Mucosa of stomach (tissue), 1 donor: ENCODE data around the gene UBE2E2.

ENCODE experiments used
- H3K27me3 ChIP-seq: one replicate; pipeline ENCODE4 v1.7.0; 2013; ENCODE audit warnings: mild to moderate bottlenecking, low read length; ENCODE audit not compliant: control insufficient read depth, insufficient read depth
- H3K36me3 ChIP-seq: one replicate; pipeline ENCODE4 v1.7.0; 2013; ENCODE audit warnings: low read length; ENCODE audit not compliant: control insufficient read depth, insufficient read depth
- H3K4me1 ChIP-seq: one replicate; pipeline ENCODE4 v1.7.0; 2013; ENCODE audit warnings: mild to moderate bottlenecking, low read length; ENCODE audit not compliant: control insufficient read depth, insufficient read depth
- H3K4me3 ChIP-seq: one replicate; pipeline ENCODE4 v1.7.0; 2013; ENCODE audit warnings: low read length
- H3K9ac ChIP-seq: one replicate; pipeline ENCODE4 v1.7.0; 2013; ENCODE audit warnings: mild to moderate bottlenecking, low read length, moderate library complexity
- H3K9me3 ChIP-seq: one replicate; pipeline ENCODE4 v1.7.0; 2013; ENCODE audit warnings: mild to moderate bottlenecking, low read length, moderate library complexity; ENCODE audit not compliant: control insufficient read depth
- donor health status: Pancreatic carcinoma.

The UBE2E2 gene

DNA sequence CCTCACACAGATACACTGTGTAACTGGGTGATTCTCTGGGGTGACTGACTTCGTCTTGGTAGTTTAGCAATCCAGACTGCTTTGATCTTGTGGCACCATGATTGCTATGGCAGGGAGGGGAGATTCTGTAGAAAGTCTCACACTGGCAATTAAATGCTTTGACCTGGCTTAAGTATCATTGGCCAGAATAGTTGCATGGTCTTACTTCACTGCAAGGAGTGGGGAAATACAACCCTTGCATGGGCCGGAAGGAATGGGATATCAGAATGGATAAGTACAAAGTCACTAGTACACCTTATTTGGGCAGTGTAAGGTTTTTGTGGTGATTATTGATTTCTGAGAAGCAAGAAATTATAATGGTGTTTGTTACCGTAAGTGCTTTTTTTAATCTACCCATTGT, 153.8 kb downstream of the UBE2E2 start:
- H3K27me3 ChIP-seq: no peaks in the 10 kb centered on the region
- H3K36me3 ChIP-seq: no peaks in the 10 kb centered on the region
- no peak overlapping the region for H3K4me3 ChIP-seq
- no peaks in the 10 kb centered on the region for H3K9me3 ChIP-seq
- no peak overlapping the region for H3K9ac ChIP-seq
- no peaks in the 10 kb centered on the region for H3K4me1 ChIP-seq

DNA sequence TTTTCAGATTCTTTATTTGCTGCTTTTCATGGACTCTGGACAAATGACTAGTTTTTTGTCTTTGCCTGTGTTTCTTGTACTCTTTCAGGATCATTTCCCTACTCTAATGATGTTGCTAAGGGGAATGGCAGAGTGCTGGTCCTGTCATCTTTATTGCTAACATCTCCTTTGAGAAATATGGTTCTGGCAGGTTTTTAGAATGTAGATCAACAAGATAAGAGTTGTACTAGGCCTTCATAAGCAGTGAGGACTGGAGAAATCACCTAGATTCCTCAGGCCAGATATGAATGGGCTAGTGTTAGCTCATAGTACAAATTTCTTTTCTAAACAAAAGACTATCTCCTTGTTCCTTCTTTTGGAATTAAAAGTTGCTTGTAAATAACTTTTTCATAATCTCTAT, 156.0 kb downstream of the UBE2E2 start:
- H3K4me3 ChIP-seq: no peak overlapping the region

DNA sequence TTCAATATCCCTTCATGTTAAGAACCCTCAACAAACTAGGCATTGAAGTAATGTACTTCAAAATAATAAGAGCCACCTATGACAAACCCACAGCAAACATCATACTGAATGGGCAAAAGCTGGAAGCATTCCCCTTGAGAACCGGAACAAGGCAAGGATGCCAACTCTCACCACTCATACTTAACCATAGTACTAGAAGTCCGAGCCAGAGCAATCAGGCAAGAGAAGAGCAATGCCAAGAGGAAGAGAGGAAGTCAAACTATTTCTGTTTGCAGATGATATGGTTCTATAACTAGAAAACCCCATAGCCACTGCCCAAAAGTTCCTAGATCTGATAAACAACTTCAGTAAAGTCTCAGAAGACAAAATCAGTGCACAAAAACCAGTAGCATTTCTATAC, 161.9 kb downstream of the UBE2E2 start:
- Histone ChIP-seq H3K9me3 (no peaks in the 10 kb centered on the region), H3K36me3 (no peaks in the 10 kb centered on the region), H3K4me1 (no peaks in the 10 kb centered on the region), H3K27me3 (no peaks in the 10 kb centered on the region), H3K9ac (no peak overlapping the region), H3K4me3 (no peak overlapping the region)

More for the DNA sequence above, 156.0 kb downstream of the UBE2E2 start:
- Histone ChIP-seq H3K9ac (no peak overlapping the region), H3K9me3 (no peaks in the 10 kb centered on the region), H3K27me3 (no peaks in the 10 kb centered on the region), H3K4me1 (no peaks in the 10 kb centered on the region), H3K36me3 (no peaks in the 10 kb centered on the region)

GRCh38 chr3:23368731-23369130, 165.6 kb downstream of the UBE2E2 start:
- no peaks in the 10 kb centered on the region for H3K27me3 ChIP-seq
- H3K36me3 ChIP-seq: no peaks in the 10 kb centered on the region
- H3K9ac ChIP-seq: no peak overlapping the region
- H3K9me3 ChIP-seq: no peaks in the 10 kb centered on the region
- H3K4me1 ChIP-seq: no peaks in the 10 kb centered on the region
- H3K4me3 ChIP-seq: no peak overlapping the region

GRCh38 chr3:23372285-23372684, 169.2 kb downstream of the UBE2E2 start:
- no peak overlapping the region for H3K9ac ChIP-seq
- H3K4me3 ChIP-seq: no peak overlapping the region
- H3K9me3 ChIP-seq: no peaks in the 10 kb centered on the region
- no peaks in the 10 kb centered on the region for H3K27me3 ChIP-seq
- H3K36me3 ChIP-seq: no peaks in the 10 kb centered on the region
- no peaks in the 10 kb centered on the region for H3K4me1 ChIP-seq

DNA sequence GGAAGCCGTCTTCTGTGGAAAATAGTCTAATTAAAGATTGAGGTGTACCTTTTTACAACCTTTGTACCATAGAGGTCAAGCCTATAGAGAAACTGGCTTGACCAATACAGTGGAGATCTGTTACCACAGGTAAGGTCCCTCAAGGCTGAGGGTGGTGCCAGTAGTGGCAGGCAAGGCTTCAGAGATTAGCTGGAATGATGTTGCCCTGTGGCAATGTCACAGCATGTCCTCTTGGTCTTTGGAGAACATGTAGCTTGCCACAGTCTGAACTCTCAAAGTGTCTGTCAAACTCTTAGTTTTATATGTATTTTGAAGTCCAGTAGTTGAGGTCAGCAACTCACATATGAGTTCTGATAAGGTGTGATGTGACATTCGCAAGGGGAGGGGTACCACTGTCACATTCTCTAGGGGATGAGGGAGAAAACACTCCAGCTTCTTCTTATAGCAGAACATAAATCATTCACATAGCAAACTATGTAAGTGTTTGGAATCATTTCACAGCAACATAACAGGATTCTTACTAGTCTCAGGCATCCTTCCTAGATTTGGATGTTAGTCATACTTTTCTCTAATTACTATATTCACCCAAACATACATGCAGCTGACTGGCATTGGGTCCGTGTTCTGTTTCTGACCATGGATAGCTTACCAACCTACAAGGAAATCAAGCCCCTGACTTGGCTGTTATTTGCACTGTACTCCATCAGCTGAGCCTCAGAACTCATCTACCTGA, 173.6 kb downstream of the UBE2E2 start:
- H3K9ac ChIP-seq: no peak overlapping the region
- no peaks in the 10 kb centered on the region for H3K4me1 ChIP-seq
- no peaks in the 10 kb centered on the region for H3K27me3 ChIP-seq
- H3K9me3 ChIP-seq: no peaks in the 10 kb centered on the region
- H3K4me3 ChIP-seq: no peak overlapping the region
- no peaks in the 10 kb centered on the region for H3K36me3 ChIP-seq

DNA sequence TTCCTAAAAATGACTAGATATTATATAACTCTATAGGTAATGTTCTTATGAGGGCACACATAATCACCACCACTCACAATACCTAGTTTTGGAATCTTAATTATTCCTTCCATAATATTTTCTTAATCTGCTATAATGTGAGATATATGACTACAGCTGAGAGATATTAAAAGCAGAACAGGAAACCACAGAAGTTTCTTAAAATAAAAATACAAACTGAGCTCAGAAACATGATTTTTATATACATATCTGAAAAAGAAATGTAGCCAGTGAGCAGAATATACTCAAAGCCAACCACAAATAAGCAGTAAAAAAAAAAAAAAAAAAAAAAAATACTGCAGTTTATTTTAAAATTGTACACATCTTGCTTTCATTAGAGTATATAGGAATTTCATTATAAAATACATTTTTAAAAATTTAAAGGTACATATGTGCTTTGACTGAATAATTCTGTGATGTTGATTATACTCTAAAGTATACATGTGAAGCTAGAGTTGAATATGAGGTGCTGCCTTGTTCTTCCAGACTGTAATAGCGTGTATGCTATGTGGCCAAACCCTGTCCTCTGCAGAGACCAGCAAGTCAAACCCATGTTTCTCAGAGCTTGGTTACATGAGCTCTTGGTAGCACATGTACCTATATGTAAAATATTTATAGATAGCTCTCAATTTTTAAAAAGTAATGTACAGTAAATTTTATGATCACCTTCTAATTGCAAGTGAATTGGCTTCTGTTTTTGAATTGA, 175.0 kb downstream of the UBE2E2 start:
- H3K36me3 ChIP-seq: no peaks in the 10 kb centered on the region

DNA sequence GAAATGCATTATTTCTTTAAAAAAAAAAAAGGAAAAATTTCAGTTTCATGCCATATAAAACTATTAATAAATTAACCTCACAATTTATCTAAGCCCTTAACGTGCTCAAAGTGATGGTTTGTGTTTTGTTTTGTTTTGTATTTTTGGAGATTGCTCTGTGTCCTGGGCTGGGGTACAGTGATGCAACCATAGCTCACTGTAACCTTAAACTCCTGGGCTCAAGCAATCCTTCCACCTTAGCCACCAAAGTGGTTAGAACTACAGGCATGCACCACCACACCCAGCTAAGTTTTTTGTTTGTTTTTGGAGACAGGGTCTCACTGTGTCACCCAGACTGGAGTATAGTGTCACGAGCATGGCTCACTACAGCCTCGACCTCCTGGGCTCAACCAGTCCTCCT, 180.7 kb downstream of the UBE2E2 start:
- Histone ChIP-seq H3K9ac (no peak overlapping the region), H3K4me1 (no peaks in the 10 kb centered on the region), H3K4me3 (no peak overlapping the region)

More for the DNA sequence above, 175.0 kb downstream of the UBE2E2 start:
- H3K27me3 ChIP-seq: no peaks in the 10 kb centered on the region
- no peak overlapping the region for H3K9ac ChIP-seq
- H3K9me3 ChIP-seq: no peaks in the 10 kb centered on the region
- H3K4me1 ChIP-seq: no peaks in the 10 kb centered on the region
- no peak overlapping the region for H3K4me3 ChIP-seq

DNA sequence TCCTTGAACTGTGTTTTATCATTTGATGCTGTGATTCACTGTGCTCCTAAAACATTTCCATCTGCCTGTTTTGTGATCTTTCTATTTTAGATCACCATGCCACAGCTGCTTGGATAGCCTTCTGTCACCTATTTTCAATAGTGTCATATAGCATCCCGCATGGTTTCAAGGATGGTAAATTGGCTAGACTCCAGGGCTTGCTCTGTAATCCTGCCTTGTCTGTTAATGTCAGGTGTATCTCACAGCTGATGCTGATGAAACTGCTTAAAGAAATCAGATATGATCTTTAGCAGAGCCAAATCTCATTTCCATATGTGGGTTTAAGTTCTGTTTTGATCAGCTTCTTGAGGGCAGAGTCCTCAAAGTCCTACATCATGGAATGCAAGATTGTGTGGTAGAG, 182.2 kb downstream of the UBE2E2 start:
- no peak overlapping the region for H3K9ac ChIP-seq
- no peak overlapping the region for H3K4me3 ChIP-seq
- no peaks in the 10 kb centered on the region for H3K9me3 ChIP-seq
- no peaks in the 10 kb centered on the region for H3K27me3 ChIP-seq
- H3K36me3 ChIP-seq: no peaks in the 10 kb centered on the region
- H3K4me1 ChIP-seq: no peaks in the 10 kb centered on the region

More for the DNA sequence above, 180.7 kb downstream of the UBE2E2 start:
- H3K27me3 ChIP-seq: no peaks in the 10 kb centered on the region
- no peaks in the 10 kb centered on the region for H3K9me3 ChIP-seq
- no peaks in the 10 kb centered on the region for H3K36me3 ChIP-seq

DNA sequence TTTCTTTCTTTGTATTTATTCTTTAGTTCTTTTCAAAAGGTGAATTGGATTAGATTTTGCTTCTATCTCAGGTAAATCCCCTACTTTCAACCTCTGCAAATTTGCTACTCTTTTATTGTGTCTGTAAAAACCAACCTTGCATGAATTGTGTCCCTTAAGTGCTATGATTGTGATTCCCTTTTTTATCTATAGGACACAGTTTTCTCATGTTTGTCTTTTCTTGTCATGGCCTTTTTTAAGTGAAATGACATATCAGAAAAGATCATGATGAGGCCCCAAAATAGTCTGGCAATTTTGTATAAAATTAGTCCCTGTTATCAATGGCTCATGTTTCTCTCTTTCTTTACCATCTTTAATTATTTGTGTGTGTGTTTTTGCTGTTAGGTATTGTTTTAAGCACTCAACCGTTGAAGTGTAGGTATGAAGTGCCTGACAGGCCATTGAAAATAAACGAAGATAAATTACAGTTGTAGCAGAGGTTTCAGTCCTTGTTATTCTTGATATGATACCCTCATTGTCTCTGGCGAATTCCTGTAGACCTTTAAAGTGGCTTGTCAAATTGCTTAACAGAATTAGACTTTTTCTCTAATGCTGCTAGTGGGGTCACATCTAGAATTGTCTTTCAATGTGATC, 184.3 kb downstream of the UBE2E2 start:
- H3K27me3 ChIP-seq: no peaks in the 10 kb centered on the region
- no peaks in the 10 kb centered on the region for H3K9me3 ChIP-seq
- no peak overlapping the region for H3K9ac ChIP-seq
- no peaks in the 10 kb centered on the region for H3K36me3 ChIP-seq
- H3K4me3 ChIP-seq: no peak overlapping the region
- H3K4me1 ChIP-seq: peaks cover 6% of the 10 kb centered on the region

DNA sequence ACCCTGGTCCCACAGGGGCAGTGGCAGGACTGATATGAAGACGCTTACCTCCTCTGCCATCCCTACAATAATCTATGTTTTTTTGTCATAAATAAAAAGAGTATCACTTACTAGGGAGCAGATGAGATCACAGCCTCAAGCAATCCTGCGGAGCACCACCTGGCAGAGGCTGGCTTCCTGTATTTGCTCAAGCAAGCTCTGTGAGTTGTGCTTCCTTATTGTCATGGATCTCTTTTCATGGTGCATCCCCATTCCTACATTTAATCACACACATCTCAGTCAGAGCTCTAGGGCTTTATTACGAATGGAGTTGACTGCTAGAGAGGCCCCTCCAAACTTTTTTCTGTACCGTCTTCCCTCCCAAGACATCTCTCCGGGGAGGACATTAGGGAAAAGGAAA, 186.0 kb downstream of the UBE2E2 start:
- Histone ChIP-seq H3K27me3 (no peaks in the 10 kb centered on the region), H3K4me3 (no peak overlapping the region), H3K9ac (no peak overlapping the region), H3K36me3 (no peaks in the 10 kb centered on the region), H3K4me1 (peaks cover 6% of the 10 kb centered on the region), H3K9me3 (no peaks in the 10 kb centered on the region)

DNA sequence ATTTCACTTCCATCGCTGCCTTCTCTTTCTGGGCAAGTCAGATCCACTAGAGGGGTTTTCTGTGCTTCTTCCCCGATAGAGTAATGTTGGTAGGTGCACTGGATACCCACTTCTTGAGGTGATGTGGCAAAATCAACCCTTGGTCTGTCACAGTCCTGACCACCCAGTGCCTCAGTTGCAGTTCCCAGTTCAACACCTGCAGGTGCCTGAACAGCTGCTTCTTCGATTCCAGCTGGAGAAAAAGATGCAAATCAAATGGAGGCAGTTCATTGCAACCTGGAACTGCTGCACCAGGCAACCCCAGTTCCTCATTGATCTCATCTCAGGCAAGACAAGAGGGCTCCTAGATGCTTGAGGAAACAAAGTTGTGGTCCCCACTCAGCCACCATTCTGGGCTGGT, 186.6 kb downstream of the UBE2E2 start:
- Histone ChIP-seq H3K4me1 (peaks cover 6% of the 10 kb centered on the region), H3K36me3 (no peaks in the 10 kb centered on the region), H3K27me3 (no peaks in the 10 kb centered on the region), H3K9ac (no peak overlapping the region), H3K4me3 (no peak overlapping the region), H3K9me3 (no peaks in the 10 kb centered on the region)
